ENCODE results near the gene MND1. TPM values are rescaled to one million over a fixed set of nuclear protein-coding genes. Genes with fewer than 3 reads are reported as not detected.

The MND1 gene
- total and polyA plus RNA-seq, 2 of the 8 experiments (the other 6 are each of a cell fraction or from before 2014, with no cell fraction given), result 4.4 to 26.2 TPM

DNA sequence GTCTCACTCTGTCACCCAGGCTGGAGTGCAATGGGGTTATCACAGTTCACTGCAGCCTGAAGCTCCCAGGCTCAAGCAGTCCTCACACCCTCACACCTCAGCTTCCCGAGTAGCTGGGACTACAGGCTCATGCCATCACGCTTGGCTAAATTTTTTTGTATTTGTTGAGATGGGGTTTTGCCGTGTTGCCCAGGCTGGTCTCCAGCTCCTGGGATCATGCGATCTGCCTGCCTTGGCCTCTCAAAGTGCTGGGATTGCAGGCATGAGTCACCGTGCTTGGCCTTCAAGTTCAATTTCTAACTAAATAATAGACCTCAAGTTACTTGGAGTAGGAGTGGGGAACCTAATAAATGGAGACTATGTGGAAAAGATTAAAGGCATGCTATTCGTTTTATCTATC is 48.9 kb downstream of the MND1 start (continued):
- TF ChIP-seq CHD7 (IDR thresholded peaks at IDR 0.05; ENCODE audit: insufficient replicate concordance, low read length) (no peak), TBP (IDR thresholded peaks at IDR 0.05; ENCODE audit: low read depth, low read length) (no peak), GABPA (IDR thresholded peaks at IDR 0.05; ENCODE audit: borderline replicate concordance, insufficient read depth, low read length) (no peak), CEBPB (IDR thresholded peaks at IDR 0.05; ENCODE audit: low read depth, low read length) (no peak), SIN3A (conservative IDR thresholded peaks at IDR 0.05 in 1 of 2, IDR thresholded peaks at IDR 0.05 in 1 of 2; ENCODE audit: low read depth in 1 of 2, low read length in 2 of 2) (no peak), CBX8 (IDR thresholded peaks at IDR 0.05; ENCODE audit: borderline replicate concordance, low read depth, low read length) (no peak), EZH2 (IDR thresholded peaks at IDR 0.05; ENCODE audit: low read depth, low read length, severe bottlenecking) (no peak), POLR2A (IDR thresholded peaks at IDR 0.05; ENCODE audit: control extremely low read depth in 1 of 2, low read depth in 2 of 2, low read length in 2 of 2) (no peak)
- TF ChIP-seq, protein P1, sequence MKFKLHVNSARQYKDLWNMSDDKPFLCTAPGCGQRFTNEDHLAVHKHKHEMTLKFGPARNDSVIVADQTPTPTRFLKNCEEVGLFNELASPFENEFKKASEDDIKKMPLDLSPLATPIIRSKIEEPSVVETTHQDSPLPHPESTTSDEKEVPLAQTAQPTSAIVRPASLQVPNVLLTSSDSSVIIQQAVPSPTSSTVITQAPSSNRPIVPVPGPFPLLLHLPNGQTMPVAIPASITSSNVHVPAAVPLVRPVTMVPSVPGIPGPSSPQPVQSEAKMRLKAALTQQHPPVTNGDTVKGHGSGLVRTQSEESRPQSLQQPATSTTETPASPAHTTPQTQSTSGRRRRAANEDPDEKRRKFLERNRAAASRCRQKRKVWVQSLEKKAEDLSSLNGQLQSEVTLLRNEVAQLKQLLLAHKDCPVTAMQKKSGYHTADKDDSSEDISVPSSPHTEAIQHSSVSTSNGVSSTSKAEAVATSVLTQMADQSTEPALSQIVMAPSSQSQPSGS (IDR thresholded peaks at IDR 0.05; ENCODE audit: low read length), result no peak

Data from H1 (cell line).